Activated T-cell treated with anti-CD3 and anti-CD28 coated beads, Interleukin-2, amount 50 U/mL, for 4 hours (primary cell): ENCODE results near the gene ITGB1. TPM values are rescaled to one million over a fixed set of nuclear protein-coding genes. Genes with fewer than 3 reads are reported as not detected.

Experiments used
- ATAC-seq, 2 donors: fragments of 200-7000 bp; cut with Tn5 transposase; one replicate each; pipeline ENCODE4 v1.10.0; 2021
- DNase-seq: peaks from one replicate; pipeline ENCODE4 v3.0.0-alpha.2; 2020
- H3K27me3 Mint-ChIP-seq: one replicate; pipeline ENCODE4 v1.8.0; 2021; ENCODE audit warnings: low read depth, mixed read lengths
- H3K36me3 Mint-ChIP-seq: one replicate; pipeline ENCODE4 v1.8.0; 2022; ENCODE audit warnings: mixed read lengths; ENCODE audit not compliant: insufficient read depth
- H3K4me1 Mint-ChIP-seq: one replicate; pipeline ENCODE4 v1.8.0; 2021; ENCODE audit warnings: low read depth, mixed read lengths
- H3K4me3 Mint-ChIP-seq: one replicate; pipeline ENCODE4 v1.8.0; 2021; ENCODE audit warnings: mild to moderate bottlenecking, moderate library complexity, mixed read lengths
- H3K9me3 Mint-ChIP-seq: one replicate; pipeline ENCODE4 v1.8.0; 2021; ENCODE audit warnings: mixed read lengths
- total RNA-seq, 3 donors: library from RNA; stranded (reverse); gene quantifications; one replicate each; pipeline ENCODE4 v1.2.1, GENCODE V29; 2021

Gene ITGB1
- total RNA-seq, 3 donors from 2014 or later, result 53.7 to 90.6 (median 58.6) TPM

DNA sequence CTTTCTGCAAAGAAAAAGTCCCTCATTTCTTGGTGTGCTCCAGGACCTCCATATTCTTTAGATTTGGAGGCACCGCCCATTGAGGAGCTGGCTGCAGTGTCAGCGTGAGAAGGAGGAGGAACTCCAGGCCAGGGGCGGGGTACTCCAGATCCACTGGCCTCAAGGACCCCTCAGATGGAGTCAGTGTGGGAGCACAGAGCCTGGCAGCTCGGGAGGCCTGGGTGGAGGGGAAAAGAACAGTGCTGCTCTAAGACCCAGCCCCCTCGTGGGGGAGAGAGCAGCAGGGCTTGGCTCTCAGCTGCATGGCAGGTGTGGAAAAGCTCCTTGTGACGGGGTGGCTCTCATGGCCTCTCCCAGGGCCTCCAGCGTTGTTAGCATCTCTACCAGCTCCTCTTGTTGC is 70.5 kb downstream of the ITGB1 start:
- H3K27me3 Mint-ChIP-seq, result no peaks in the 10 kb centered on the region
- ATAC-seq, result no peak
- no peak for DNase-seq
- H3K36me3 Mint-ChIP-seq, result peaks cover 1% of the 10 kb centered on the region
- no peaks in the 10 kb centered on the region for H3K9me3 Mint-ChIP-seq
- H3K4me3 Mint-ChIP-seq, result no peak overlapping the region
- peaks cover 13% of the 10 kb centered on the region for H3K4me1 Mint-ChIP-seq

GRCh38 chr10:32882076-32882475 is 76.0 kb downstream of the ITGB1 start:
- DNase-seq (no peak), ATAC-seq (no peak)
- Mint-ChIP-seq H3K4me1 (peaks cover 3% of the 10 kb centered on the region), H3K27me3 (no peaks in the 10 kb centered on the region), H3K9me3 (no peaks in the 10 kb centered on the region), H3K36me3 (no peaks in the 10 kb centered on the region), H3K4me3 (no peak overlapping the region)

DNA sequence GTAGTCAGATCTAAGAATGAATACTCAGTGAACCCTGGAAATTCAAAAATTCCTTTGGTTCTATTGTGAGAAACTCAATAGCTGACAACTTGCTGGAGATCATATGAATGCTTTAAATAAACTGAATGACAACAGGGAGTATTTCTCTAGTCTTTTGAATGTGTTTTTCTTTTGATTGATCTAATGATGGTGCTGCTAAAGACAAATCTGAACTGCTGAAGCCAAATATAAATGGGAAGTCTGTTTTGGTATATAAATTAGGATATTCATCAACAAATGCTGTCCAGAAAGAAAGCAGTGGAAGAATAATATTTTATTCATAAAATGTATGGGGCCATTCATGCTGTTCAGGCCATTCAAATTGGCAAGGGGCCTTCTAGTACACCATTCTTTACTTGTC is 79.4 kb downstream of the ITGB1 start:
- Mint-ChIP-seq H3K4me3 (no peak overlapping the region), H3K27me3 (no peaks in the 10 kb centered on the region), H3K9me3 (peaks cover 3% of the 10 kb centered on the region), H3K36me3 (peaks cover 2% of the 10 kb centered on the region), H3K4me1 (peaks cover 3% of the 10 kb centered on the region)
- ATAC-seq (no peak), DNase-seq (no peak)

DNA sequence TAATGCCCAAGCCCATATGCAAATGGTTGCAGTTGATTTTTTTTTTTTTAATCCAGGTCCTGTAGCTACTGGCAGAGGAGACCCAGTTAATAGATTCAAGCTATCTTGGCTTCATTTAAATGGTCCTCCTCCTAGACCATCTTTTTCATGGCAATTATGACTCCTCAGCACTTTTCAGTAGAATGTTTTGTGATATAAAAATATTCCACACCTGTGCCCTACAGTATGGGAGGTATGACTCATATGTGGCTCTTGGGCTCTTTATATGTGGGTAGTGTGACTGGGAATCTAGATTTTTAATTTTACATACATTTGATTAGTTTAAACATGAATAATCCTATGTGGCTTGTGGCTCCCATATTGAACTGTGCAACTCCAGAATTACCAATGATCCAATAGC is 80.1 kb downstream of the ITGB1 start:
- no peak overlapping the region for H3K4me3 Mint-ChIP-seq
- H3K9me3 Mint-ChIP-seq, result peaks cover 10% of the 10 kb centered on the region
- ATAC-seq (no peak), DNase-seq (no peak)
- H3K27me3 Mint-ChIP-seq, result no peaks in the 10 kb centered on the region
- peaks cover 3% of the 10 kb centered on the region for H3K4me1 Mint-ChIP-seq
- peaks cover 6% of the 10 kb centered on the region for H3K36me3 Mint-ChIP-seq

DNA sequence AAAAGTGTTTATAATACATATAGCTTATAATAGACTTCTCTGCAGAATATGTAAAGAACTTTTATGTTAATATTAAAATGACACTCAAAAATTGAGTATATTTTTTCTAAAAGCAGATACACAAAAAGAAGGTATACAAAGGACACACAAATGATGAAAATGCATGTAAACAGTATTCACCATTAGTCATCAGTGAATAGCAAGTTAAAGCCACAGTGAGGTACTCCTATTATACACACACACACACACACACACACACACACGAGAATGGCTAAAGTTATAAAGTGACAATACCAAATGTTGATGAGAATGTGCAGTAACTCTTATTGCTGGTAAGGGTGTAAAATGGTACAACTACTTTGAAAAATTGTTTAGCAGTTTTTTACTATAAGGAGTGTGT is 92.9 kb downstream of the ITGB1 start:
- H3K4me3 Mint-ChIP-seq, result no peak overlapping the region
- H3K27me3 Mint-ChIP-seq, result no peaks in the 10 kb centered on the region
- no peaks in the 10 kb centered on the region for H3K4me1 Mint-ChIP-seq
- no peak for ATAC-seq
- no peaks in the 10 kb centered on the region for H3K36me3 Mint-ChIP-seq
- DNase-seq, result no peak
- peaks cover 3% of the 10 kb centered on the region for H3K9me3 Mint-ChIP-seq

DNA sequence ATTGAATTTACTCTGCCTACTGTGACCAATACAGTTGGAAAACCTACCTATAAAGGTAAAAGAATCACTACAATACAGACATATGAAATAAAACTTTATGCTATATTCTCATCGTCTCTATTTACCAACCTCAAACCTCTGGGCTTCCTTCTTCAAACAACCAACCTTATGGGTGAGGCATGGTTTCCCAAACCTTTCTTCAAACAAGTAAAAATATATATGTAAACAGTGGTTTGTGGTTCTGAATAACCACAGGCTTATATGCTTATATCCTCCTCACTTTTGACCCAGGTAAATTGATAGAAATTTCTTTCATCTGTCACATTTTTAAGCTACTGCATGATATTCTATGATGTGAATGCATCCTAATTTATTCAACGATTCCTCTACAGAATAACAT is 103.6 kb downstream of the ITGB1 start:
- H3K4me3 Mint-ChIP-seq, result no peak overlapping the region
- no peak for DNase-seq
- no peak for ATAC-seq
- peaks cover 3% of the 10 kb centered on the region for H3K36me3 Mint-ChIP-seq
- H3K27me3 Mint-ChIP-seq, result no peaks in the 10 kb centered on the region
- H3K4me1 Mint-ChIP-seq, result peaks cover 2% of the 10 kb centered on the region
- peaks cover 2% of the 10 kb centered on the region for H3K9me3 Mint-ChIP-seq

- Mint-ChIP-seq H3K9me3 (no peaks in the 10 kb centered on the region), H3K4me3 (no peak overlapping the region), H3K27me3 (no peaks in the 10 kb centered on the region), H3K36me3 (no peaks in the 10 kb centered on the region), H3K4me1 (peaks cover 2% of the 10 kb centered on the region)
- no peak for DNase-seq
- no peak for ATAC-seq
Observed at GRCh38 chr10:32851301-32851700, 106.7 kb downstream of the ITGB1 start.
